Stimulated activated CD8-positive, alpha-beta memory T cell treated with anti-CD3 and anti-CD28 coated beads, Interleukin-7, amount 100 ng/mL, for 24 hours (primary cell): Measurements from ENCODE around the gene PTGFRN.

Source experiments
- DNase-seq: peaks from one replicate; pipeline ENCODE4 v3.0.0-alpha.2; 2020; ENCODE audit warnings: low read depth

PTGFRN gene

GRCh38 chr1:116944613-116945012 lies 34.9 kb downstream of the PTGFRN start:
- DNase-seq = no peak

DNA sequence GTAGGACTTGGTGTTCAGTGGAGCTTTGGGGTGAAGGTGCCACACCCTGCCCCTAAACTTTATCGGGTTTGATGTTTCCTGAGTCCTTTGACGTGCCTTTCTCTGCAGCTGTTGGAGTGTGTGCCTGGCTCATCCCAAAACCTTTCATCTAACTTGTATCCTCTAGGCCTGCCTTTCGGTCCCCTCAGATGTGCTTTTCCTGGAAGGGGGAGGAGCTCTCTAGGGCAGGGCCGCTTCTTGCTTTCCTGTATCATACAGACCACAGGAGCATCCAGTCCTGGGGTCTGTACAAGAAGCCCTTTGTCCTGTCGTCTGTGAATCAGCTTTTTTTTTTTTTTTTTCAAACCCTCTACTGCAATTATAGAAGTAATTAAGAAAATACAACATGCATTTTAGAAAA lies 35.7 kb downstream of the PTGFRN start:
- DNase-seq = no peak

GRCh38 chr1:116945996-116946395 lies 36.3 kb downstream of the PTGFRN start:
- no peak for DNase-seq

- no peak for DNase-seq
These were observed 37.6 kb downstream of the PTGFRN start for GRCh38 chr1:116947092-116947860.

GRCh38 chr1:116948046-116948445 lies 38.3 kb downstream of the PTGFRN start:
- no peak for DNase-seq

- DNase-seq = no peak
These were observed 38.9 kb downstream of the PTGFRN start for GRCh38 chr1:116948642-116949041.

- no peak for DNase-seq
These were observed 39.7 kb downstream of the PTGFRN start for GRCh38 chr1:116949213-116949985.

DNA sequence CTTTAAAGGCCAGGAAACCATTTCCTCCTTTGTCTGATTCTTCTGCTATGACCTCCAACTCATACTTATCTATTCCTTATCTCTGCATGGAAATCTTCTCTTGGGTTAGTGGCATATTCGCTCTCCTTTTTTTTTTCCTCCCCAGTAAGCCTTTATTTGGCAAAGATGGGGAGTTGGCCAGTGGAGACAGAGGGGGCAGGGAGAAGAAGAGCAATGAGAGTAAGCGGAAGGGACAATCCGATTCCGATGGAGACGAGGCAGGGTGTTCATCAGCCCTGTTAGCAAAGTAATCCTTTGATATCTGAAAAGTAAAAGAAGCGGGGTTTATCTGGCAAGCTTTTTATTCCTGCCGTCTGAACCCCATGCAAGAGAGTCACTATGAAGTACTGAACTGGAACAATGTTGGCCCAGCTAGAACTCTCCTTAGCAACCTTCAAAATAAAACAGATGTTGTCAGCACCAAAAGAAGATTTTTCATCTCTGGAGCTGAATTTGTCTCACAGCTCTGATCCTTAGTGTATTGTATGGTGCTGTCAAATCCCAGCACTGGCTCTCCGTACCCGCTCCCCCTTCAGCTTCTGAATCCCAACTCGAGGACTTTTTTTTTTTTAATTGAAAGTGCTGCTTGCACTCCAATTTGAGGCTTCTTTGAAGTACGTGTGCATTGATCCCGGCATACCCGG lies 40.9 kb downstream of the PTGFRN start:
- DNase-seq = no peak

GRCh38 chr1:116951200-116951935 lies 41.7 kb downstream of the PTGFRN start:
- no peak for DNase-seq

- DNase-seq = no peak
These were observed 43.1 kb downstream of the PTGFRN start for GRCh38 chr1:116952738-116953275.

DNA sequence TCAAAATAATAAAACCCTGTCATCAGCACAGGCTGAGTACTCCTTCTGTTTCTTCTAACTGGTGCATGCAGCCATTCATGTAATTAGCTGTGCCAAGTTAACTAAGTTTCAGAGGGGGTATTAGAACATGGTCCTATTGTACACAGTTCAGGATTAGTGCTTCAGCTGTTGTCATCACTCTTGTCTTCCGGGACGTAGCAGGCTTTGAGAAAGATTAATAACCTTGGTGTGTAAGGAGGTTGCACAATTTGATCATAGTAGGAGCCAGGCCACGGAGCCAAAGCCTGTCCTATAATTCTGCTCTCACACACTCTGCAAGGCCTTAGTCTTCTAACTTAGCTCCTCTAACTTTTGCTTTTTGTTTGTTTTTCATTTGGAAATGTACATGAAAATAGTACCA lies 44.7 kb downstream of the PTGFRN start:
- DNase-seq = no peak

GRCh38 chr1:116956378-116956777 lies 46.7 kb downstream of the PTGFRN start:
- no peak for DNase-seq

DNA sequence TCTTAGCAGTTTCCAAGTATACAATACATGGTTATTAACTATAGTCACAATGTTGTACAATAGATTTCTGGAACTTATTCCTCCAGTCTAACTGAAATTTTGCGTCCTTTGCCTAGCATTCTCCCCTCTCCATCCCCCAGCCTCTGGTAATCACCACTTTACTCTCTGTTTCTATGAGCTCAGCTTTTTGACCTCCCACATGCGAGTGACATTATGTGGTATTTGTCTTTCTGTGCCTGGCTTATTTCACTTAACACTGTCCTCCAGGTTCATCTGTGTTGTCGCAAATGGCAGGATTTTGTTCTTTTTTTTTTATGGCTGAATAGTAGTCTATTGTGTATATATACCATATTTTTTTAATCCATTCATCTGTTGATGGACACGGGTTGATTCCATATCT lies 47.9 kb downstream of the PTGFRN start:
- DNase-seq = no peak

DNA sequence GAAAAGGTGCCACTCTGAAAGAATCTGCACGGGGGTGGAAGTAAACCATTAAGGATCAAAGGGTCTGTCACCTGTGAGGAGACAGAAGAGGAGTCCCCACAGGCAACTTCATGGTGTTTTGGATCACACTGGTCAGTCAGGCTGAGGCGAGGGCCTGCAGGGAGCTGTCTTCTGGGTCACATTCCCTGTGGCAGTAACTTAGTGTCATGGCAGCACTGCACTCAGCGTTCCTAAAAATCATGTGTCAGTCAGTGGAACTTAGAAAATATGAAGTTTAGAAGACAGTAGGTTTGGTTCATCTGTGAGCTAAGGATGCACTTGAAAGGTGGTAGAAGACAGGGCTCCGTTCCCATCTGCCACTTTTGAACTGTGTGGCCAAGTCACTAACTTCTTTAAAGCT lies 48.4 kb downstream of the PTGFRN start:
- no peak for DNase-seq

DNA sequence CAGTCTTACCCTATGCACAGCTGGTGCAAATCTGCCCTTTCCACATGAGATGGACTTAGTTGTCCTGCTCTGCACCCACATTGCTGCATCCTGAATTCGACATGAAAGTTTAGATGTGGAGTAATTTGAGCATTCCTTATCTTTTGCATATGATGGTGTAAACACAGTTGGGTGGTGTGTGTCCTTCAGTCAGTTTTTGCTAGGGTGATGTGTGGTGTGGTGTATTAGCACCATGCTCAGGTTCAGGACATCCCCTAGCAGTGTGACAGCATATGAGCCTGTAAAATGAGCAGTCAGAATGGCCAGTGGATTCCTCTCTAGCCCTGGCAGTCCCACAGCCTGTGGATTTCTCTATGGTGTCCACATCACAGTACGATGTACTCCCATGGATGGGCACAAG lies 49.3 kb downstream of the PTGFRN start:
- no peak for DNase-seq

DNA sequence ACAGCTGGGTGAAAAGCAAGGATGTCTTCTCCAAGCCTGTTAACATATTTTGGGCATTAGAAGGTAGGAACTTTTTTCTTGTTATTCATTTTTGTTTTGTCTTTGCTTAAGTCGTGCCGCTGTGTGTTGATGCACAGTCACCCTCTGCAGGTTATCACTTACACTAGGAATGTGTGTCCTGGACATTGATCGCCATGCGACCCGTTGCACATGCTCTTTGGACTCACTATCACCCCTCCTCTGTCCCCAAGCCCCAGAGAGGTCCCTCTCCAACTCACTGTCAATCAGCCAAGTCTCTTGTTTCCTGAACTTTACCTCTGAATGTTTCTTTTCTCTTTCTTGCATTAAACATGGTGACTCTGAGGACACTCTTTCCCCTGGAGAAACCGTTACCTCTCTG lies 51.9 kb downstream of the PTGFRN start:
- DNase-seq = no peak

DNA sequence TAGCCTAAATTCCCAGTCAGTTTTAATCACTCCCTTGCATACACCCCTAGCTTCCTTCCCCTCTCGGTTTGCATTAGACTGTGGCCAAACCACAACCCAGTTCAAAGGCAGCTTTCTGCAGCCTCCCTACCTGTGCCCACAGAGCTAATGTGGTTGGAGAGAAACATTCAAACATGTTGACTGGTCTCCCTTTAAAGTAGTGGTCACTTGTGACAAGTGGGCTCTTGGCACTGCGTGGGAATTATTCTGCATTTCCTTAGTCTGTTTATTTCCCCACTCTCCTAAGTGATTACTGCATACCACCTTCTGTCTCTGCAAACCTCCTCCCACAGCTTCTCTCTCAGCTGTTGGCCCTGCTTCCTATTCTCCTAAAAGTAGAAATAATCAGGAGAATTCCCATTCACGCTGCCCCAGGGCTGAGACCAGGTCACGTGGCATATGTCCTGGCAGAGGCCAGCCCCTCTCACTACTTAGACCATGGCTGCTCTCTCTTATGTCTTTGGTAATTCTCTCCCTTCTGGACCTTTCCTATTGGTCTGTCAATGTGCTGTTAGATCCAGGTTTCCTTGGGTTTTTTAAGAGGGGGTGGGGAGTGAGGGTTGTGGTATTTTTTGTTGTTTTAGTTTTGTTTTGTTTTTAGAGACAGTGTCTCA lies 53.4 kb downstream of the PTGFRN start:
- no peak for DNase-seq

- DNase-seq = no peak
These were observed 57.1 kb downstream of the PTGFRN start for GRCh38 chr1:116966791-116967190.

DNA sequence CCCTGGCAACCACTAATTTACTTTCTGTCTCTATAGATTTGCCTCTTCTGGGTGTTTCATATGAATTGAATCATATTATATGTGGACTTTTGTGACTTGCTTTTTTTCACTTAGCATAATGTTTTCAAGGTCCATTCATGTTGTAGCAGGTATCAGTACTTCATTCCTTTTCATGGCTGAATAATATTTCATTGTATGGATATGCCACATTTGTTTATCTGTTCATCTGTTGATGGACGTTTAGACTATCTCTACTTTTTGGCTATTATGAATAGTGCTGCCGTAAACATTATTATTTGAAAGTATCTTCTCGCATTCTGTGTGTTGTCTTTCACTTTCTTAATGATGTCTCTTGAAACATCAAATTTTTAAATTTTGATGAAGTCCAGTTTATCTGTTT lies 59.0 kb downstream of the PTGFRN start:
- DNase-seq = no peak

GRCh38 chr1:116971258-116971860 lies 61.6 kb downstream of the PTGFRN start:
- DNase-seq = no peak
